Measurements from ENCODE around the gene ATP10A. TPM values are rescaled to one million over a fixed set of nuclear protein-coding genes. Genes with fewer than 3 reads are reported as not detected.

Gene ATP10A
- total RNA-seq, 3 donors from 2014 or later = 6.4 to 17.4 (median 7.2) TPM

DNA sequence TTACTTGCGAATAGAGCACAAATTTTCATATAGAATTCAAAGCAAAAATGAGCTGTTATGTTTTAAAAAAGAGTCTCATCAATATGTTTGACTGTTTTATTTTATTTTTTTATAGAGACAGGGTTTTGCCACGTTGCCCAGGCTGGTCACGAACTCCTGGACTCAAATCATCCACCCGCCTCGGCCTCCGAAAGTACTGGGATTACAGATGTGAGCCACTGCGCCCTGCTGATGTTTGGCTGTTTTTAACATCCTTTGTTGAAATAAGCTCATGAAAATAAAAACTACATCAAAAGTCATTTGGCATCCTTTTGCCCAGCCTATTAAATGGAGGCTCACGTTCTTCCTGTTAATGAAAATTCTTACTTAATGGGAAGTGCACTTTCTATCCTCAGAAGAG is 154.7 kb downstream of the ATP10A start:
- Histone ChIP-seq H3K9me3 (no peaks in the 10 kb centered on the region), H3K4me1 (no peaks in the 10 kb centered on the region), H3K36me3 (no peaks in the 10 kb centered on the region), H3K27ac (no peak overlapping the region), H3K4me3 (no peak overlapping the region), H3K27me3 (no peaks in the 10 kb centered on the region)
- DNase-seq (ENCODE audit: low spot score in 2 of 2) = peak in 1 of 2 donors; percentile 25
- TF ChIP-seq POLR2AphosphoS5 (IDR thresholded peaks at IDR 0.05) (no peak), POLR2A (IDR thresholded peaks at IDR 0.05) (no peak), CTCF (IDR thresholded peaks at IDR 0.05) (no peak)
- intact Hi-C loops (cut with DNase I; ENCODE audit: low total_unique reads) = no loop called here

DNA sequence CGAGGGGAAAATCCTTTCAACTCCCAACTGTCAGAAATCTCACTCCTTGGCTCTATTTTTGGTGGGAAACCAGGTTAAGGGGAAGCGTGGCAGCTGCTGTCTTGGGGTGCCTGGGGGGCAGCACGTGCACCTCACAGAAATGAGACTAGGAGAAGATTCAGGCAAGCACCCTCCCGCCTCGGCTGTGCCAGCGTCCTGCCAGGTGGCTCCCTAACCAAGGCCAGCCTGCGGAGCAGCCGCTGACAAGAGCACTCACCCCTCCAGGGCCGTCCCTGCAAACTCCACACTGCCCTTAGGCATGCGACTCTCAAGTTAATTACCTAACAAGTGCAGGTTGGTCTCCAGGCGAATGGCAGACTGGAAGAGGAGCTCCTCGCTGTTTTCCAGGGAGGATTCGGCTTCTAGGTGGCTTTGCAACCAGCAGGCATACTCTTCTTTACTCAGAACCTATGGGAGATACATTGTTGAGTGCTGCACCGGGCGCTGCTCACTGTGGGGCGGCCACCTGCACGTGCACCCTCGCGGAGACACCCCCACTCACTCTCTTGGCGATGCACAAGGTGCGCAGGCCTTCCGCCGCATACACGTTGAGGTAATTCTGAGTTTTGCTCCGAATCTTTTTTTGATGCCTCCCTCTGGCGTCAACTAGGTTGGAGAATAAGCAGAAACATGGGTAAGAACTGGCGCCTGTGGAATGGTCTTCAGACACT is 155.3 kb downstream of the ATP10A start:
- H3K27ac ChIP-seq = no peak overlapping the region
- no peaks in the 10 kb centered on the region for H3K36me3 ChIP-seq
- no peaks in the 10 kb centered on the region for H3K9me3 ChIP-seq
- H3K4me1 ChIP-seq = no peaks in the 10 kb centered on the region
- intact Hi-C loops (cut with DNase I; ENCODE audit: low total_unique reads) = no loop called here
- TF ChIP-seq CTCF (IDR thresholded peaks at IDR 0.05) (no peak), POLR2A (IDR thresholded peaks at IDR 0.05) (no peak), POLR2AphosphoS5 (IDR thresholded peaks at IDR 0.05) (no peak)
- no peaks in the 10 kb centered on the region for H3K27me3 ChIP-seq
- no peak overlapping the region for H3K4me3 ChIP-seq
- peak in 1 of 2 donors; percentile 25 for DNase-seq (ENCODE audit: low spot score in 2 of 2)

GRCh38 chr15:25706176-25706955 is 156.8 kb downstream of the ATP10A start:
- H3K9me3 ChIP-seq = no peaks in the 10 kb centered on the region
- no peak overlapping the region for H3K4me3 ChIP-seq
- intact Hi-C loops (cut with DNase I; ENCODE audit: low total_unique reads) = no loop called here
- H3K4me1 ChIP-seq = no peaks in the 10 kb centered on the region
- peak in 1 of 2 donors; percentile 34 for DNase-seq (ENCODE audit: low spot score in 2 of 2)
- no peaks in the 10 kb centered on the region for H3K27me3 ChIP-seq
- no peaks in the 10 kb centered on the region for H3K36me3 ChIP-seq
- TF ChIP-seq POLR2A (IDR thresholded peaks at IDR 0.05) = no peak
- no peak for TF ChIP-seq POLR2AphosphoS5 (IDR thresholded peaks at IDR 0.05)
- no peak for TF ChIP-seq CTCF (IDR thresholded peaks at IDR 0.05)
- no peak overlapping the region for H3K27ac ChIP-seq

GRCh38 chr15:25705433-25706115 is 157.6 kb downstream of the ATP10A start:
- TF ChIP-seq CTCF (IDR thresholded peaks at IDR 0.05) (no peak), POLR2AphosphoS5 (IDR thresholded peaks at IDR 0.05) (no peak), POLR2A (IDR thresholded peaks at IDR 0.05) (no peak)
- Histone ChIP-seq H3K27me3 (no peaks in the 10 kb centered on the region), H3K9me3 (no peaks in the 10 kb centered on the region), H3K27ac (no peak overlapping the region), H3K36me3 (no peaks in the 10 kb centered on the region), H3K4me1 (no peaks in the 10 kb centered on the region), H3K4me3 (no peak overlapping the region)
- intact Hi-C loops (cut with DNase I; ENCODE audit: low total_unique reads) = no loop called here
- DNase-seq (ENCODE audit: low spot score in 2 of 2) = peak in 1 of 2 donors; percentile 41
